ENCODE measurements around the gene B3GNT5. TPM values are rescaled to one million over a fixed set of nuclear protein-coding genes. Genes with fewer than 3 reads are reported as not detected.

B3GNT5 gene
- not detected for total RNA-seq
- not detected for polyA plus RNA-seq
- total RNA-seq: 0 to 8.2 (median 0.49) reads per million in 6 experiments

- Mint-ChIP-seq H3K4me3 (peak within 1 kb of the TSS; percentile 69 to 87 (median 79)), H3K27me3 (peaks cover 29 to 65% (median 35%) of the 10 kb centered on the region in 5 donors), H3K4me1 (peaks cover 0 to 11% (median 7%) of the 10 kb centered on the region in 4 donors), H3K27ac (peak within 1 kb of the TSS in 3 of 10 donors; percentile 12 to 47 (median 34)), H3K36me3 (peaks cover 7 to 9% (median 8%) of the 10 kb centered on the region in 3 donors), H3K9me3 (peaks cover 0 to 2% (median 0%) of the 10 kb centered on the region in 9 donors)
- peak in 4 of 10 donors; percentile 4 to 22 (median 15) for DNase-seq
- peak; percentile 25 to 50 for ATAC-seq
- POLR2A ChIA-PET: no interaction called here
These were observed at the start of gene B3GNT5 for GRCh38 chr3:183252973-183253527. B3GNT5 (plus strand) TSS chr3:183253253; CDS start chr3:183269799, 16,546 bp downstream.

- POLR2A ChIA-PET: no interaction called here
These were observed 49.4 kb upstream of the B3GNT5 start for GRCh38 chr3:183203670-183204069.

GRCh38 chr3:183208260-183208659 lies 44.8 kb upstream of the B3GNT5 start:
- Mint-ChIP-seq H3K27ac (no peak overlapping the region), H3K4me1 (peaks cover 0 to 17% (median 4%) of the 10 kb centered on the region in 4 donors), H3K36me3 (peaks cover 3 to 10% (median 6%) of the 10 kb centered on the region in 3 donors), H3K27me3 (peaks cover 2 to 17% (median 9%) of the 10 kb centered on the region in 5 donors), H3K4me3 (no peak overlapping the region), H3K9me3 (peaks cover 6 to 12% (median 7%) of the 10 kb centered on the region in 9 donors)
- no peak for DNase-seq
- POLR2A ChIA-PET: no interaction called here
- ATAC-seq: no peak

More at GRCh38 chr3:183203670-183204069, 49.4 kb upstream of the B3GNT5 start:
- Mint-ChIP-seq H3K4me3 (no peak overlapping the region), H3K4me1 (peaks cover 5 to 14% (median 10%) of the 10 kb centered on the region in 4 donors), H3K27ac (no peak overlapping the region), H3K9me3 (peaks cover 6 to 22% (median 13%) of the 10 kb centered on the region in 9 donors), H3K27me3 (no peaks in the 10 kb centered on the region), H3K36me3 (peaks cover 0 to 18% (median 18%) of the 10 kb centered on the region in 3 donors)
- ATAC-seq (no peak), DNase-seq (no peak)

- POLR2A ChIA-PET: no interaction called here
- Mint-ChIP-seq H3K4me3 (no peak overlapping the region), H3K9me3 (peaks cover under 1 to 6% (median 2%) of the 10 kb centered on the region in 9 donors), H3K27ac (no peak overlapping the region), H3K4me1 (peaks cover 0 to 17% (median 4%) of the 10 kb centered on the region in 4 donors), H3K27me3 (peaks cover 2 to 17% (median 9%) of the 10 kb centered on the region in 5 donors), H3K36me3 (peaks cover 1 to 5% (median 3%) of the 10 kb centered on the region in 3 donors)
- ATAC-seq (no peak), DNase-seq (no peak)
These were observed 44.3 kb upstream of the B3GNT5 start for GRCh38 chr3:183208800-183209199.

- Mint-ChIP-seq H3K4me3 (no peak overlapping the region), H3K4me1 (peaks cover 0 to 22% (median 4%) of the 10 kb centered on the region in 4 donors), H3K27ac (no peak overlapping the region), H3K27me3 (peaks cover 2 to 17% (median 9%) of the 10 kb centered on the region in 5 donors), H3K36me3 (peaks cover 0 to 3% (median 3%) of the 10 kb centered on the region in 3 donors), H3K9me3 (no peaks in the 10 kb centered on the region)
- POLR2A ChIA-PET: no interaction called here
- ATAC-seq (no peak), DNase-seq (no peak)
These were observed 42.7 kb upstream of the B3GNT5 start for GRCh38 chr3:183210341-183210740.

- POLR2A ChIA-PET: no interaction called here
- Mint-ChIP-seq H3K9me3 (no peaks in the 10 kb centered on the region), H3K36me3 (peaks cover 0 to 3% (median 3%) of the 10 kb centered on the region in 3 donors), H3K27me3 (peaks cover 2 to 17% (median 9%) of the 10 kb centered on the region in 5 donors), H3K4me1 (peaks cover 0 to 22% (median 4%) of the 10 kb centered on the region in 4 donors), H3K4me3 (no peak overlapping the region), H3K27ac (peak overlapping the region in 1 of 10 donors; percentile 5)
- DNase-seq: no peak
- ATAC-seq: no peak
These were observed 42.2 kb upstream of the B3GNT5 start for GRCh38 chr3:183210862-183211341.

GRCh38 chr3:183211352-183211751 lies 41.7 kb upstream of the B3GNT5 start:
- no peak for DNase-seq
- Mint-ChIP-seq H3K27ac (no peak overlapping the region), H3K36me3 (peaks cover 0 to 3% (median 3%) of the 10 kb centered on the region in 3 donors), H3K4me1 (peaks cover 0 to 22% (median 4%) of the 10 kb centered on the region in 4 donors), H3K9me3 (no peaks in the 10 kb centered on the region), H3K4me3 (no peak overlapping the region), H3K27me3 (peaks cover 2 to 17% (median 9%) of the 10 kb centered on the region in 5 donors)
- ATAC-seq: no peak
- POLR2A ChIA-PET: no interaction called here

- H3K4me3 Mint-ChIP-seq: no peak overlapping the region
- peaks cover 0 to 22% (median 0%) of the 10 kb centered on the region in 4 donors for H3K4me1 Mint-ChIP-seq
- peaks cover 0 to 3% (median 3%) of the 10 kb centered on the region in 3 donors for H3K36me3 Mint-ChIP-seq
- H3K27ac Mint-ChIP-seq: no peak overlapping the region
- DNase-seq (no peak), ATAC-seq (no peak)
- POLR2A ChIA-PET: no interaction called here
- H3K9me3 Mint-ChIP-seq: no peaks in the 10 kb centered on the region
- peaks cover 2 to 17% (median 9%) of the 10 kb centered on the region in 5 donors for H3K27me3 Mint-ChIP-seq
These were observed 41.0 kb upstream of the B3GNT5 start for GRCh38 chr3:183212096-183212495.

- Mint-ChIP-seq H3K27ac (no peak overlapping the region), H3K4me3 (no peak overlapping the region), H3K36me3 (peaks cover 0 to 3% (median 3%) of the 10 kb centered on the region in 3 donors), H3K27me3 (peaks cover 2 to 17% (median 10%) of the 10 kb centered on the region in 5 donors), H3K9me3 (no peaks in the 10 kb centered on the region), H3K4me1 (peaks cover 0 to 22% (median 0%) of the 10 kb centered on the region in 4 donors)
- no peak for DNase-seq
- POLR2A ChIA-PET: interaction anchor here (0.6 kb wide), 1 partner anchor 1568 kb away, joined by 3 read pairs; no protein-coding TSS in a partner anchor
- ATAC-seq: no peak
These were observed 40.5 kb upstream of the B3GNT5 start for GRCh38 chr3:183212565-183212964.

GRCh38 chr3:183213415-183214276 lies 39.4 kb upstream of the B3GNT5 start:
- DNase-seq: no peak
- POLR2A ChIA-PET: no interaction called here
- Mint-ChIP-seq H3K27ac (no peak overlapping the region), H3K36me3 (peaks cover 0 to 3% (median 3%) of the 10 kb centered on the region in 3 donors), H3K27me3 (peaks cover 2 to 21% (median 12%) of the 10 kb centered on the region in 5 donors), H3K4me1 (peaks cover 0 to 24% (median 0%) of the 10 kb centered on the region in 4 donors), H3K4me3 (no peak overlapping the region), H3K9me3 (no peaks in the 10 kb centered on the region)
- ATAC-seq: no peak

GRCh38 chr3:183214277-183214612 lies 38.8 kb upstream of the B3GNT5 start:
- DNase-seq: no peak
- Mint-ChIP-seq H3K4me3 (no peak overlapping the region), H3K4me1 (peaks cover 0 to 26% (median 0%) of the 10 kb centered on the region in 4 donors), H3K27ac (no peak overlapping the region), H3K36me3 (peaks cover 0 to 3% (median 0%) of the 10 kb centered on the region in 3 donors), H3K9me3 (no peaks in the 10 kb centered on the region), H3K27me3 (peaks cover 2 to 27% (median 12%) of the 10 kb centered on the region in 5 donors)
- POLR2A ChIA-PET: no interaction called here
- no peak for ATAC-seq

- DNase-seq (no peak), ATAC-seq (no peak)
- Mint-ChIP-seq H3K4me1 (peaks cover 0 to 18% (median 0%) of the 10 kb centered on the region in 4 donors), H3K4me3 (no peak overlapping the region), H3K27me3 (peaks cover 2 to 22% (median 8%) of the 10 kb centered on the region in 5 donors), H3K36me3 (peaks cover 0 to 3% (median 0%) of the 10 kb centered on the region in 3 donors), H3K27ac (no peak overlapping the region), H3K9me3 (no peaks in the 10 kb centered on the region)
- POLR2A ChIA-PET: no interaction called here
These were observed 37.4 kb upstream of the B3GNT5 start for GRCh38 chr3:183215591-183216202.

Data from naive thymus-derived CD8-positive, alpha-beta T cell (primary cell).